Measurements from ENCODE around the gene NKX3-2. TPM values are rescaled to one million over a fixed set of nuclear protein-coding genes. Genes with fewer than 3 reads are reported as not detected.

NKX3-2 gene
- total RNA-seq, 2 donors from 2014 or later, result not detected

DNA sequence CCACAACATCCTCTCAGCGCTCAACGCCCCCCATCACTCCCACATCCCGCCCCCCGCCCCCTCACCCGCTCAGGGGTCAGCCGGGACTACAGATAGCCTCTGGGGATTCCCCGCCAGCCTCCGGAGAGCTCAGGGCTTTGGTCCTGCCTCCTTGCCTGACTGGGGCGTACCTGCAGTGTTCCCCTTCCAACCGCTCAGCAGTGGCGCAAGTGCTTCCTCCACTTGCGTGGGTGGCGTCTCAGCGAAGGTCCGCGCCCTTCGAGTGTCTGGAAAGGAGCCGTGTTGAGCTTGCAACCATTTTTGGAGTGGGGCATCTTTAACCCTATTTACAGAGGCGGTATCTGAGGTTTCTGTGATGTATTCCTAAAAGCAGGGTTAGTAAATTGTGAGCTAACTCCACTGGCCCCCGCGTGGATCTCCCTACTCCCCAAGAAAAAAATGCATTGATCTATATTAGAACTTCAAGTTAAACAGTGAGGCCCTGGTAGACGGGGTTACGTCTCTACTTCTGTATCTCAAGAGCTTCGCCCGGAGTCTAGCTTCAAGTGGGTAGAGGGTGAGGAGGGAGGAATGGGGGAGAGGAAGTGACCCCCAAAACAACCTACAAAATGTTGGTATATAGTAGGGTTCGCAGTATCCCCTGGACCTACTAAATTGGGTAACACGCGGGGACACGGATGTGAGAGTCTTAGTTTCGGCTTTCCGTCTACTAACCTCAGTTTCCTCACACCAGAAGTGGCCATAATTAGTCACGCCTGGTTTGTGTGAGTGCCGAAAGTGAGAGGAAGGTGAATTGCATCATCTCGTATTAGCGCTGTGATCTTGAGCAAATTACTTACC is 16.1 kb downstream of the NKX3-2 start:
- Mint-ChIP-seq H3K27ac (peak overlapping the region in 1 of 2 donors; percentile 33), H3K9me3 (peaks cover 0 to 4% of the 10 kb centered on the region in 2 donors), H3K36me3 (peaks cover 37 to 48% of the 10 kb centered on the region in 2 donors)
- DNase-seq (ENCODE audit: low spot score in 2 of 2) (peak in 1 of 2 donors; percentile 13), ATAC-seq (peak; percentile 77 to 88)

DNA sequence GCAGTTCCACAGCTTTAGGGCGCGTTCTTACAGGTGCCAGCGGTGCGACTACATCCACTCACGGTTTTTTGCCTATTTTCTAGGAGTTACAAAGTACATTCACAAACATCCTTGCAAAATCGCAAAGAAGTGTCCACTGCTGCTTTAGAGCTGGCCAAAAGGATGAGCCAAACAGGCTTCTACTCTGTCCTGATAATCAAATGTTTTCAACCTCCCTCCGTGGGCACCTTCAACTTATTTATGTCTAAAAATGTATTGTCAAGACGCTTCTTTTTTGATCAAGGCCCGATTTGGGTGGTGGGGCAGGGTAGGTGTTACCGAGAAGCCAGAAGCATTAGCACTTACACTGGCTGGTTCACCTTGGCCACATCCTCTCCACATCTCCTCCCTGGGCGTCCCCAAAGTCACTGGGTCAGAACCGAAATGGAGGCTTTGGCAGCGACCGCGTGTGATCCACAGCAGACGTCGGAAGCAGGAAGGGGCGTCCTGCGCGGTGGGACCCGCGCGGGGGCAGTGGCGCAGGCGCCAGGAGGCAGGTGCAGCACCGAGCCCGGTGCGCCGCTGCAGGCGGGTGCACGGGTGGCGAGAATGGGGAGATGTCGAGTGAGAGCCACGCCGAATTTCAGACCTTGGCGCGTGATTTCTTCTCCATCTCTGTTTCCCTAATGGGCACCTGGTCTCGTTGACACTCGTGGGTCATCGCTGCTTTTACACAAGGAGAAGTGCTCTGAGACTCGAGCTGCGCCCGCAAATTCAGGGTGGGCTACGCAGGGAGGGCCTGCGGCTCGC is 16.9 kb downstream of the NKX3-2 start:
- Mint-ChIP-seq H3K36me3 (peaks cover 41 to 48% of the 10 kb centered on the region in 2 donors), H3K27ac (no peak overlapping the region), H3K9me3 (peaks cover 0 to 4% of the 10 kb centered on the region in 2 donors)
- peak in 1 of 2 donors; percentile 14 for ATAC-seq
- no peak for DNase-seq (ENCODE audit: low spot score in 2 of 2)

DNA sequence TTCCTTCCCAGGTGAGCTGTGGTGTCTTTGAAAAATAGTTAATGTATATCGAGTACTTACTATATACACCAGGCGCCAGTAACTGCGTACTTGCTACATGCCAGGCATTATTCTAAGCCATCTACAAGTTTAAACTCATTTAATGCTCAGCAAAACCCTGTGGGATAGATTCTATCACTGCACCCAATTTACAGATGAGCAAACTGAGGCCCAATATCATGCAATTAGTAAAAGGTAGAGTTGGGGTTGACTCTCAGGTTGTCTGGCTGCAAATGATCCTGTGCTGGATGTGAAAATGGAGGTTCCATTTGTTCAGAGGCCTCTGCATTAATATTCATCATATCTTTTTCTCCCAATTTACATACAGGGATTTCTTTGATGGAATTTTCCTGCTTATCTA is 17.6 kb downstream of the NKX3-2 start:
- DNase-seq (ENCODE audit: low spot score in 2 of 2) (no peak), ATAC-seq (no peak)
- H3K27ac Mint-ChIP-seq, result no peak overlapping the region
- peaks cover 0 to 4% of the 10 kb centered on the region in 2 donors for H3K9me3 Mint-ChIP-seq
- peaks cover 40 to 46% of the 10 kb centered on the region in 2 donors for H3K36me3 Mint-ChIP-seq

DNA sequence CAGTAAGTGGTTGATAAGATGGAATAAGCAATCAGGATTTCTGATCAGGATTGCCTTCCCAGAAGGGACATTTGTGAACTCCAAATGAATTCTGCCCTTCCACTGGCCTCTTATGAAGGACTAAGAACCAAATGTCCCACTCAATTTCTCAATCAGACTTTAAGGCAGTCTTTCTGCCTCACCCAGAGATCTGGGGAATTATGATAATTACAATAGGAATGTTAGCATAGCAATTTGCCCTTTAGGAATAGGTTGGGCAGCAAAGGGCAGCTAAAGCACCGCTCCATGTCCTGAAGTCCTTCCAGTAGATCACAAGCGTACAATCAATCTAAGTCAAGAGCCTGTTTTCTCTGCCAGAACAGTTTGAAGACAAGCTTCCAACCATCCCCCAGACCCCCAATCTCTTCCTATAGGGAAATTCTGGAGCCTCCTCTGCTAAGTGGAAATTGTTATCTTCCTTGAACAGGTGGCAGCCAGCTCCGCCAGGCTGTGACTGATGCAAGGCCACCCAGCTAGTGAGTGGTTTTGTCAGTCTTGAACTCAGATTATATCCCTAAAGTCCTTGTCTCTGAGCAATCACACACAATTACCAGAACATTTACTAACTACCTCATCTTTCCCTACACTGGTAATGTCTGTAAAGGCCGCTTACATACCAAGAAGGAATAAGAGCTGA is 18.6 kb downstream of the NKX3-2 start:
- Mint-ChIP-seq H3K27ac (no peak overlapping the region), H3K9me3 (peaks cover 0 to 4% of the 10 kb centered on the region in 2 donors), H3K36me3 (peaks cover 32 to 37% of the 10 kb centered on the region in 2 donors)
- DNase-seq (ENCODE audit: low spot score in 2 of 2) (no peak), ATAC-seq (no peak)

DNA sequence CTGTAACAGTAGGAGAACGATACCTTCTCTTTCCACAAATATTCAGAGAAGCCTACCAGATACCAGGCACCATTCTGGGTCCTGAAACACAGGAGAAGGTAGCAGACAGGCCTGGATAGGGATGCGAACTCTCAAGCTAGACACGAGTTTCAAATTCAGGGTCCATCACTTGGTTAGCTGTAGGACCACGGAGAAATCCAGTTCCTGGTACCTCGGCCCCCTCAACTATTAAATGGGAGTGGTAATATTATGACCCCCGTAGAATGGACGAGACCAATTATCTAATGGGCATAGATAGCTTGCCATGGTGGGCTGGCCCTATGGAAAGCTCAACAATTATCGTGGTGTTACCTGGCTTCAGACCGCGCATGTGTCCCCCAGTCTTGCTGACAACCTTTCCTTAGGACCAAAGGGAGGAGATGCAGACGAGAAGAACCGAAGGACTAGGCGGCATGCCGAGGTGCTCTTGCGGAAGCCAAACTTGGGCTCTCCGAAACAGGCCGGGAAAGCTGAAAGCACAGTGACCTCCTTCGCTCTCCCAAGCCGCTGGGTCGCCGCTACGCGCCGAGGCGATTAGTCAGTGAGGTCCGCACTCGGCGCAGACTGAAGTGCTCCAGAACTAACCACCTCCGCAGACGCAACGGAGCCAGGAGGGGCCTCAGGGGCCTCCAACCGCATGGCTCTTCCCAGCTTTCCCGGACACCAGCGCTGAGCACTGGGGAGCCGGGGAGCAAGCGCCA is 19.6 kb downstream of the NKX3-2 start:
- H3K9me3 Mint-ChIP-seq, result peaks cover 0 to 4% of the 10 kb centered on the region in 2 donors
- no peak overlapping the region for H3K27ac Mint-ChIP-seq
- DNase-seq (ENCODE audit: low spot score in 2 of 2) (peak in 1 of 2 donors; percentile 6), ATAC-seq (no peak)
- H3K36me3 Mint-ChIP-seq, result peaks cover 32 to 35% of the 10 kb centered on the region in 2 donors

DNA sequence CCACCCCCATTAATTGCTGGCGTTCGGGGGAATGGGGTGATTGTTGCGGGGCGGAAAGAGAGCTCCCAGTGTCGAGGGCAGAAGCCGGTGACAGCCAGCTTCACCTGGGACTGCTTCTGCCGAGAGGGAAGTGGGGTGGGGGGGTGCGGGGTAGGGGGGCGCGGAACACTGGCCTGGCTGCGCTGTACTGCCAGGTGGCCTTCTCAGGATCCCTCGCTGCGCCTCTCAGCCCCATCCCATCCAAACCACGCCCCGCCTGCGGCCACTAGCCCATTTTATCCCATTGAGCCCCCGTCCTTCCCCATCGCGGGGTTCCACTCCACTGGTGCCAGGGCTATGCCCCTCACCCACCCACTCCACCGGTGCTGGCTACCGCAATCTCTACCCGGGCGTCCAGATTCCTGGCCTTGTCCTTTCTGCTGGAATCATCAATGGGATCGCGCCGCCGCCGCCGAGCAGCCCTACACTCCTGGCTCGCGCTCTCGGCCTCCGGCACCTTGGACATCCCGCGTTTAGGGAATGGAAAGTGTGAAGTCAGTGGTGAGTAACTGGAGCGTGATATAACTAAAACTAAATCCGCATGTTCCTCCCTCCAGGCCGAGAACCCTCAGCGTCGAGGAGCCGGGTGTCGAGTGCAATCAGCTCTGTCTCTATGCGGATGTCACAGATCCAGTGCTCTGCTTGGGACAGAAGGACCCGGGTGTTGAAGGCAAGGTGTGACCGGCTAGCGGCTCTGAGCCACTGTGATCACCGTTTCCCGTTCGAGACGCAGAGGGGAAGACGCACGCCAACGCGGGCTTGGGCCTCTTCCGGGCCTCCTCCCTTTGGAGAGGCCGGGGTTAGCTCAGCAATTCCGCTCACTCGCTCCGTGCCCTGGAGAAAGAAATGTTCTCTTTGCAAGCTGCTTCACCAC is 20.5 kb downstream of the NKX3-2 start:
- DNase-seq (ENCODE audit: low spot score in 2 of 2) (no peak), ATAC-seq (no peak)
- no peak overlapping the region for H3K27ac Mint-ChIP-seq
- H3K36me3 Mint-ChIP-seq, result peaks cover 28 to 30% of the 10 kb centered on the region in 2 donors
- H3K9me3 Mint-ChIP-seq, result peaks cover 0 to 2% of the 10 kb centered on the region in 2 donors

DNA sequence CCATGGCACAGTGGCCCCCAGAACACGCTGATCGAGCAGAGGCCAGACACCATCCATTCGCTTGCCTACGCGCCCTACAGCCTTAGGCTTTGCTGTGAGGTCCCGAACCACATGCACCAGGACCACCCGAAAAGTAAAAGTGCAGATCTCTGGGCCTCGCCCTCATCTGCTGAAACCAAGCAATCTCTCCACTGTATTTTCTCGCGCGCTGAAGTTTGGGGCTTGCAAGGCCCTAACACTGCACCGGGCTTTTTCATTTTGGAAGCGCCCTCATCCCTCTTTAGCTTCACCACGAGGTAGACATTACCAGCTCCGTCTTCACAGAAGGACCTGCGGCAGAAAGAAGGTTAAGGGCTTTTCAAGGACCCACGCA is 21.2 kb downstream of the NKX3-2 start:
- peaks cover 22 to 27% of the 10 kb centered on the region in 2 donors for H3K36me3 Mint-ChIP-seq
- no peaks in the 10 kb centered on the region for H3K9me3 Mint-ChIP-seq
- peak overlapping the region in 1 of 2 donors; percentile 9 for H3K27ac Mint-ChIP-seq
- DNase-seq (ENCODE audit: low spot score in 2 of 2) (peak in 1 of 2 donors; percentile 5), ATAC-seq (no peak)

DNA sequence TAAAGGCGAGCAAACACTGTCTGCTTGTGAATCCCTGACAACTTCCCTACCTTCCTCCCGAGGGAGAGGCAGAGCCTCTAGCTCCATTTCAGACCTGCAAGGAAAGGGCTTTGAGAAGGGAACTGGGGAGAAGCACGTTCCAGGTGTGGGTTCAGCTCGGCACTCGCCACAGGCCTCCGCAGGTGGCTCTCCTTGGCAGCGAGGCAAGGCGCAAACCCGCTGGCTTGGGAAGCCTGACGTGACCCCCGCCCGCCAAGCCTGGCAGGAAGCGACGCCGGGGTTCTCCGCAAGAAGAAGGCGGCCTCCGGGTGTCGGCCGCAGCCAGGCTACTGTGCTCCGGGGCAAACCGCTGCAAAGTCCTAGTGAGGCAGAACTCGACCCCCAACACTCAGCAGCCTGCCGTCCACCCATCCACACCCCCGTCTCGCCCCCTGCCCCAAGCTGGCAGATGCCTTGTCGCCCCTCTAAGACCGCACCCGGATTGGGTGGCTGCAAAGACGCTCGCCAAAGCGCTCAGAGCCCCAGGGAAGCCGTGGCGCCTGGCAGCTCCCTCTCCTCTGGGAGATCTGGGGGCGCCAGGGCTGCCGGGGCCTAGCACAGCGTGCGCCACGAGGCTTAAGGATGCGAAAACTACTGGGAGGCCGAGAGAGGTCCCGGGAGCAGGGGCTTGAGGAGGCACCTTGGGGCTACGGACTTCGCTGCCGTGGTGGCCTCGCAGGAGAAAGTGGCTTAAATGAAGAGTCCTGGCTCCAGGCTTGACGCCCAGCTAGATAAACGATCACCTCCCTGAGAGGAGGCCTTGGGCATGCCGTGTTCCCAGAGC is 21.8 kb downstream of the NKX3-2 start:
- no peaks in the 10 kb centered on the region for H3K9me3 Mint-ChIP-seq
- DNase-seq (ENCODE audit: low spot score in 2 of 2), result peak in 1 of 2 donors; percentile 25
- no peak overlapping the region for H3K27ac Mint-ChIP-seq
- peaks cover 22 to 26% of the 10 kb centered on the region in 2 donors for H3K36me3 Mint-ChIP-seq
- ATAC-seq, result peak in 1 of 2 donors; percentile 41

DNA sequence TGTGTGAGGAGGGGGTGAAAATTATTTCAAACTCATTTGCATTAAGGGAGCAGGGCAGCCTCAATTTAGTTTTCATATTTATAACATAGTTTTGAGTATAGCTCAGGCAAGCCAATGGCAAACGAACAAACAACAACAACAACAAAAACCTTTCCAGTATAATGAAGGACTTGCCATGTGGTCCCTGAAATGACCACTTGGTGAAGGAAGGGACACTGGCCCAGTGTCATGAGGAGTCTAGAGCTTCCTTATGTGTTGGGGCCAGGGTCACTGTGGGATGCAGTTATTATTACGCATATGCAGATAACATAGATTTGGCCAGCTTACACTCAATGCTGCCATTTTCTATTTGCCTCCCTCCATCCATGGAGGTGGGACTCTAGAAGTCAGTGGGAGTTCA is 23.3 kb downstream of the NKX3-2 start:
- Mint-ChIP-seq H3K27ac (no peak overlapping the region), H3K9me3 (no peaks in the 10 kb centered on the region), H3K36me3 (peaks cover 19 to 22% of the 10 kb centered on the region in 2 donors)
- DNase-seq (ENCODE audit: low spot score in 2 of 2) (no peak), ATAC-seq (no peak)

DNA sequence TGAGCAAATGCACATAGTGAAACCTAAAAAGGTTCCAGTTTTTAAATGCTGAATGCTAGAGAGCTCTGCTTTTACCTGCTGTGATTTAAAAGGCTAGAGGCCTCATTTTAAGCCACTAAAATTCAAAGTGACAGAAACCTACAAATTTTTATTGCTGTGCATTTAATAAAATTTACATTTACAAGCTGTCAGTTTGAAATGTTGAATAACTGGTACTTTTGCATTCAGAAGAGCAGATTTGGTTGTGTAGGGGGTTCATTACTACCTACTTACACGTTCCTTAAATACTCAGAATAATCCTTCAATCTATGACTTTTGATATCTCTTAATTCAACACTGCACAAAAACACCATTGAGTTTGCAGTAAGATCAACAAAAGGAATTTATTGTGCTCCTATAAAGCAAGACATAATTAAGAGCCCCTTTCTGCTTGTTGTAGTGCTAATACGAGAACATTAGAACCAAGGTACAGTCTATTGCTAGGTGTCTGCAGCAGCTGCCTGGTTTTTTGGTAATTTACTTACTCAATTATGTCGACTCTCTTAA is 27.9 kb downstream of the NKX3-2 start:
- ATAC-seq (no peak), DNase-seq (ENCODE audit: low spot score in 2 of 2) (no peak)
- Mint-ChIP-seq H3K36me3 (no peaks in the 10 kb centered on the region), H3K27ac (no peak overlapping the region), H3K9me3 (no peaks in the 10 kb centered on the region)

DNA sequence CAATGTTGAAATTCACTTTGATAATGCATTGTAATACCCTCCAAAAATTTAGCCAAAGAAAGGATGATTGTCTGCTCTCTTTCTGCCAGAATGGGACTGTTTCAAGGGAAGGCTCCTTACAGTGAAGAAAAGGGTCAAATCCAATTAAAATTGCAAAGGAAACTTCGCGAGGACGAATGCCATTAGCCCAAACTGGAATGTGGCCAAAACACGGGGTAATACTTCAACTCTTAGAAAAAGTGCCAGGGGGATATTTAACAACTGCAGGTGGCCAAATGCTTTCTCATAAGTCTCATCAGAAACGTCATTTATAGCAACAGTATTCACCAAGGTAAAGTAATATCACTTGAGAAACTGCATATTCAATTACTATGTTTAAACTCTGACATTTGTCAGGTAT is 29.0 kb downstream of the NKX3-2 start:
- H3K36me3 Mint-ChIP-seq, result no peaks in the 10 kb centered on the region
- ATAC-seq (no peak), DNase-seq (ENCODE audit: low spot score in 2 of 2) (no peak)
- H3K27ac Mint-ChIP-seq, result no peak overlapping the region
- H3K9me3 Mint-ChIP-seq, result no peaks in the 10 kb centered on the region

DNA sequence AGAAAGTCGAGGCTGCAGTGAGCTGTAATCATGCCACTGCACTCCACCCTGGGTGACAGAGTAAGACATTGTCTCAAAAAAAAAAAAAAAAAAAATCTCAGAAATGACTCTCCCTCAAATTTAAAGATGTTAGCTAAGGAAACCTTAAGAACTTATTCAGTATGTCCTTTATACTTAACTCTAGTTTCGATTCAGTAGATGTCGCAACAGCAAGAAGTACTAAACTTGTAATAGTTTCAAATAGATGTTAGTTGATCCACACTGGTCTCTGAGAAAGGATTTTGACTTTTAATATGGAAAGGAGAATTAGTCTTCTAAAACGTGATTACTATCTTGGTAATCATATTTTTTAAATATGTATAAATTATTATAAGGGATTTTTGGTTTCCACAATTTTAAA is 29.6 kb downstream of the NKX3-2 start:
- H3K9me3 Mint-ChIP-seq, result no peaks in the 10 kb centered on the region
- H3K27ac Mint-ChIP-seq, result no peak overlapping the region
- DNase-seq (ENCODE audit: low spot score in 2 of 2) (no peak), ATAC-seq (no peak)
- H3K36me3 Mint-ChIP-seq, result no peaks in the 10 kb centered on the region

DNA sequence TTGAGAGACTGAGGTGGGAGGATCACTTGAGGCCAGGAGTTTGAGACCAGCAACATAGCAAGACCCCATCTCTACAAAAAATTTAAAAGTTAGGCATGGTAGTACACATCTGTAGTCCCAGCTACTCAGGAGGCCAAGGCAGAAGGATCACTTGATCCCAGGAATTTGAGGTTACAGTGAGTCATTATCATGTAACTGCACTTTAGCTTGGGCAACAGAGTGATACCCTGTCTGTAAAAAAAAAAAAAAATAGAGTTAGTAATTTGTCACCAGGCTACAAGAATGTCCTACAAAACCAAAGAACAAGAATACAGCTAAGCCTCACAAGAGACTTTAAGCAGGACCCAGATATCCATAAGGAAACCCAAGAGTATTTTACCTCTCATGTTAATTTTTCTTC is 33.2 kb downstream of the NKX3-2 start:
- ATAC-seq, result no peak
- H3K27ac Mint-ChIP-seq, result no peak overlapping the region
- DNase-seq (ENCODE audit: low spot score in 2 of 2), result no peak
- H3K9me3 Mint-ChIP-seq, result no peaks in the 10 kb centered on the region
- H3K36me3 Mint-ChIP-seq, result peaks cover 0 to 7% of the 10 kb centered on the region in 2 donors

DNA sequence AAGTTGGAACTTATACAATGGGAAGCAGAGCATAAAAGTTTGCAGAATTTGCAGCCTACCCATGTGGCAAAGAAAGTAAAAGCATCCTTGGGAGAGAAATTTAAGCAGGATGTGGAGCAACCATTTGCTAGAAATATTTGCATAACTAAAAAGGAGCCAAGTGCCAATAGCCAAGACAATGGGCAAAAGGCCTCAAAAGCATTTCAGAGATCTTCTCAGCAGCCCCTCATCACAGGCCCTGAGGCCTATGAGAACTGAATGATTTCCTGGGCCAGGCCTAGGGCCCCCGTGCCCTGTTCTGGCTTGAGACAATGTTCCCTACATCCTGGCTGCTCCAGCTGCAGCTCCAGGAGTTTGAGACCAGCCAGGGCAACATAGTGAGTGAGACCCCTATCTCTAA is 34.9 kb downstream of the NKX3-2 start:
- H3K36me3 Mint-ChIP-seq, result peaks cover 0 to 7% of the 10 kb centered on the region in 2 donors

More for the DNA sequence above, 34.9 kb downstream of the NKX3-2 start:
- no peak for DNase-seq (ENCODE audit: low spot score in 2 of 2)
- ATAC-seq, result no peak
- H3K9me3 Mint-ChIP-seq, result no peaks in the 10 kb centered on the region
- H3K27ac Mint-ChIP-seq, result no peak overlapping the region
